ENCODE results near the gene SMU1. TPM values are rescaled to one million over a fixed set of nuclear protein-coding genes. Genes with fewer than 3 reads are reported as not detected.
A peak's percentile ranks its signal among the peaks of the same experiment; 100 is the strongest.

Gene SMU1
- total RNA-seq, 4 donors from 2014 or later: 12.0 to 45.9 (median 22.6) TPM

DNA sequence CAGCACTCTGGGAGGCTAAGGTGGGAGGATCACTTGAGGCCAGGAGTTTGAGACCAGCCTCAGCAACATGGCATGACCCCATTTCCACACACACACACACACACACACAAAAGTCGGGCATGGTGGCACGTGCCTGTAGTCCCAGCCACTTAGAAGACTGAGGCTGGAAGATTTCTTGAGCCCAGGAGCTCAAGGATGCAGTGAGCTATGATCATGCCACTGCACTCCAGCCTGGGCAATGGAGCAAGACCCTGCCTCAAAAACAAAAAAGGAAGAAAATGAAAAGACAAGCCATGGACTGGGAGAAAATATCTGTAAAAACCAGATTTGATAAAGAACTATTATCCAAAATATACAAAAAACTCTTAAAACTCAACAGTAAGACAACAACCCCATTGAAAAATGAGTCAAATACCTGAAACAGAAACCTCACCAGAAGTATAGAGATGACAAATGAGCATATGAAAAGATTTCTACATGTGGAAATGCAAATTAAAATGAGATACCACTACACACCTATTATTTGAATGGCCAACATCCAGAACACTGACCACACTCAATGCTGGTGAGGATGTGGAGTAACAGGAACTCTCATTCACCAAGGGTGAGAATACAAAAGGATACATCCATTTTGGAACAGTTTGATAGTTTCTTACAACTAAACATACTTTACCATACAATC lies 26.7 kb downstream of the SMU1 start:
- no peaks in the 10 kb centered on the region for H3K27me3 ChIP-seq
- H3K4me1 ChIP-seq: no peaks in the 10 kb centered on the region
- H3K9me3 ChIP-seq: no peaks in the 10 kb centered on the region
- intact Hi-C loops (cut with DNase I; ENCODE audit: low total_unique reads): no loop called here
- TF ChIP-seq, protein P1, sequence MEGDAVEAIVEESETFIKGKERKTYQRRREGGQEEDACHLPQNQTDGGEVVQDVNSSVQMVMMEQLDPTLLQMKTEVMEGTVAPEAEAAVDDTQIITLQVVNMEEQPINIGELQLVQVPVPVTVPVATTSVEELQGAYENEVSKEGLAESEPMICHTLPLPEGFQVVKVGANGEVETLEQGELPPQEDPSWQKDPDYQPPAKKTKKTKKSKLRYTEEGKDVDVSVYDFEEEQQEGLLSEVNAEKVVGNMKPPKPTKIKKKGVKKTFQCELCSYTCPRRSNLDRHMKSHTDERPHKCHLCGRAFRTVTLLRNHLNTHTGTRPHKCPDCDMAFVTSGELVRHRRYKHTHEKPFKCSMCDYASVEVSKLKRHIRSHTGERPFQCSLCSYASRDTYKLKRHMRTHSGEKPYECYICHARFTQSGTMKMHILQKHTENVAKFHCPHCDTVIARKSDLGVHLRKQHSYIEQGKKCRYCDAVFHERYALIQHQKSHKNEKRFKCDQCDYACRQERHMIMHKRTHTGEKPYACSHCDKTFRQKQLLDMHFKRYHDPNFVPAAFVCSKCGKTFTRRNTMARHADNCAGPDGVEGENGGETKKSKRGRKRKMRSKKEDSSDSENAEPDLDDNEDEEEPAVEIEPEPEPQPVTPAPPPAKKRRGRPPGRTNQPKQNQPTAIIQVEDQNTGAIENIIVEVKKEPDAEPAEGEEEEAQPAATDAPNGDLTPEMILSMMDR (IDR thresholded peaks at IDR 0.05): no peak
- no peak for TF ChIP-seq POLR2A (IDR thresholded peaks at IDR 0.05)
- no peak overlapping the region for H3K27ac ChIP-seq
- no peaks in the 10 kb centered on the region for H3K36me3 ChIP-seq
- DNase-seq: no peak
- no peak overlapping the region for H3K4me3 ChIP-seq

DNA sequence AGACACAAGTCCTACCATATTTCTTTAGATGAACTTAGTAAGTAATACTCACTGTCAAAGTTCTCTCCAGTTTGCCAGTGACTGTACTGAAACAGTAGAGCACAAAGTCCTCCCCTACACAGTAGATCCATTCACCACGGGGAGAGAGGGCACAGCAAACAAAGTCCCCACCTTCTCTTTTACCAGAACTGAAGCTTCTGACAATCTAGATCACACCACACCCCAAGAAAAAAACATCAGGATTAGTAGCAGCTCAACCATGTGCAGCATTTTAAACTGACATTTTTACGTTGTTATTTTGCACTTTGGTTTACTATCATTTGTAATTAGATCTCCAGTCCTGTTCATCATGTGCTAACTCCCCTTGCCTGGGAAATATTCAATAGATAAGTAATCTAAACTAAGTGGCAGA lies 28.4 kb downstream of the SMU1 start:
- TF ChIP-seq POLR2A (IDR thresholded peaks at IDR 0.05): no peak
- TF ChIP-seq, protein P1 (IDR thresholded peaks at IDR 0.05): no peak
- H3K36me3 ChIP-seq: no peaks in the 10 kb centered on the region
- H3K27me3 ChIP-seq: no peaks in the 10 kb centered on the region
- H3K4me3 ChIP-seq: no peak overlapping the region
- H3K9me3 ChIP-seq: no peaks in the 10 kb centered on the region
- H3K27ac ChIP-seq: no peak overlapping the region
- intact Hi-C loops (cut with DNase I; ENCODE audit: low total_unique reads): no loop called here
- H3K4me1 ChIP-seq: no peaks in the 10 kb centered on the region
- no peak for DNase-seq

DNA sequence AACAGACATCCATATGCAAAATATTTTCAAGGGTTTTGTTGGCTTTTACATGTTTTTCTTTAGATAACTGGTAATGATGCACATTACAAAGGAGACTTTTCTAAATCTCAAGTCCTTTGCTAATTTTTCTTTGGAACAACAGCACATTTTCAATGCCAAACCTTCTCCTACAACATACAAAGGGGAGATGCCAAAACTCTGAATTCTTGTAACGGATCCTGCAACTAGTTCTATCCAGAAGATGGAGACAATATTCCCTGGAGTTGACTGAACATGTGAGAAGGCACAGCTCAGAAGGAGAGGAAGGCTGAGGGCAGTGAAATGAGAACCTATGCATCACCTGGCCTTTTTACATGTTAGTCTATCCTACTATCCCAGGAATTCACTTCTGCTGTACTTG lies 30.4 kb downstream of the SMU1 start:
- H3K36me3 ChIP-seq: no peaks in the 10 kb centered on the region
- no peak for DNase-seq

DNA sequence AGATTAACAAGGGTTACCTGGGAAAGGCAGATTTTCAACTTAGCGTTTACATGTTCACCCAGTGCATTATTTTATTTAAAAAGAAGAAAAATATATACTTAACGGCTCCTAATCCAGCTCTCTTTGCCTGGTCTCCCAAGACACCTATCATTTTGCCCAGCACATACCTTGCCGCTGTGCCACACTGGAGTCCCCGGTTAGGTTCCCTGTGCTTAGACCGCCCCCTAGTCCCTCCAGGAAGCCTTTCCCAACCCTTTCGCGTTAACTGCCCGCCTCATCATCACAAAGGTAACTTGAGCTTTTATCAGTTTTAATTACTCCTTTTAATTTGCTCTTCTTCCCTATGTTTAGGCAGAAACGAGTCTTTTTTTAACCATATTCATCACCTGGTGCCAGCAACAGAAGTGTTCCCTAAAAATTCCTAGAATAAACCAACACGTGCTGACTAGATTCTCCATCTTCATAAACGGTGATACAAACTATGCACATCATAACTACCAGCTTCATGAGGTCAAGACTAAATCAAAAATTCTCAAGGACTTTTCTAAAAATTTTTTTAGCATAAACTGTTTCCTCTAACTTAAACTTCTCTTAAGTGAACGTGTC lies 31.7 kb downstream of the SMU1 start:
- Histone ChIP-seq H3K27me3 (no peaks in the 10 kb centered on the region), H3K27ac (peak overlapping the region; percentile 85 to 93), H3K36me3 (no peaks in the 10 kb centered on the region), H3K4me3 (peak overlapping the region; percentile 45 to 47), H3K9me3 (no peaks in the 10 kb centered on the region), H3K4me1 (no peaks in the 10 kb centered on the region)
- TF ChIP-seq, protein P1 (IDR thresholded peaks at IDR 0.05): peak in 2 of 4 experiments; percentile 15 to 19
- TF ChIP-seq POLR2A (IDR thresholded peaks at IDR 0.05): no peak
- DNase-seq: no peak
- intact Hi-C loops (cut with DNase I; ENCODE audit: low total_unique reads): no loop called here

More for the DNA sequence above, 30.4 kb downstream of the SMU1 start:
- H3K9me3 ChIP-seq: no peaks in the 10 kb centered on the region
- no peak overlapping the region for H3K27ac ChIP-seq
- H3K27me3 ChIP-seq: no peaks in the 10 kb centered on the region
- H3K4me3 ChIP-seq: no peak overlapping the region
- H3K4me1 ChIP-seq: no peaks in the 10 kb centered on the region
- intact Hi-C loops (cut with DNase I; ENCODE audit: low total_unique reads): no loop called here
- no peak for TF ChIP-seq POLR2A (IDR thresholded peaks at IDR 0.05)
- TF ChIP-seq, protein P1 (IDR thresholded peaks at IDR 0.05): no peak

DNA sequence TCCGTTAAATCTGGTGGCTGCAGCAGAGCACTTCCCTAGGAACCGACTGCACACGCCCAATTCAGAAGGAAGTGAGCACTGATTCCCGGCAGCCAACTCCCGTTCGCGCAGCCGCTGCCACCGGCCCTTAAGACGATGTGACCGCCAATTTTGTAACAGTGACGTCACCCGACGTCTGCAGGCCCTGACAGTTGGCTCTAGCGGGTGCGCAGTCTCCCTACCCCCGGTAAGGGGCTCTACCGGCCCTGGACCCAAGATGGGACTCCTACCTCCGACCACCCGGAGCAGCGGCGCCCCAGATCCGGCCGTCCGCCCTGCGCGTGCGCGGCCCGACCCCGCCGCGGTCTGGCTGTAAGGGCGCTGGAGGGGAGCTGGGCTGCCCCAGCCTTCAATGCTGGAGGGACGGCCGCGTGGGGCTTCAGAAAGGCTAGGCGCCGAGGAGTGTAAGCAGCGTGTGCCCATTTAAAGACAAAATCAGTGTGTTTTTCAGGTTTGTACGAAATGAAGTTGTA lies 32.3 kb downstream of the SMU1 start:
- Histone ChIP-seq H3K9me3 (no peaks in the 10 kb centered on the region), H3K27me3 (no peaks in the 10 kb centered on the region), H3K27ac (peak overlapping the region; percentile 85 to 93), H3K4me3 (peak overlapping the region; percentile 45 to 47), H3K36me3 (no peaks in the 10 kb centered on the region), H3K4me1 (no peaks in the 10 kb centered on the region)
- intact Hi-C loops (cut with DNase I; ENCODE audit: low total_unique reads): no loop called here
- TF ChIP-seq, protein P1 (IDR thresholded peaks at IDR 0.05): no peak
- peak in 1 of 2 donors; percentile 40 for TF ChIP-seq POLR2A (IDR thresholded peaks at IDR 0.05)
- DNase-seq: peak; percentile 83 to 85
